NCI-H146 (cell line): ENCODE measurements around the gene CD47.

Experiments used
- DNase-seq: peaks from one replicate; lab custom pipeline; 2025; lab: John Stamatoyannopoulos, UW

The CD47 gene

GRCh38 chr3:108013141-108014055 lies 77.4 kb downstream of the CD47 start:
- no peak for DNase-seq

GRCh38 chr3:108012304-108012703 lies 78.5 kb downstream of the CD47 start:
- DNase-seq = no peak

GRCh38 chr3:108011616-108012015 lies 79.2 kb downstream of the CD47 start:
- DNase-seq = no peak

GRCh38 chr3:108008931-108009639 lies 81.7 kb downstream of the CD47 start:
- no peak for DNase-seq

GRCh38 chr3:108008106-108008505 lies 82.7 kb downstream of the CD47 start:
- DNase-seq = no peak

GRCh38 chr3:108006881-108007331 lies 83.9 kb downstream of the CD47 start:
- no peak for DNase-seq

GRCh38 chr3:108006077-108006771 lies 84.6 kb downstream of the CD47 start:
- DNase-seq = peak; percentile 85

- DNase-seq = no peak
These were observed 86.2 kb downstream of the CD47 start for GRCh38 chr3:108004647-108005046.

- DNase-seq = no peak
These were observed 89.4 kb downstream of the CD47 start for GRCh38 chr3:108001457-108001856.

- no peak for DNase-seq
These were observed 91.5 kb downstream of the CD47 start for GRCh38 chr3:107999215-107999775.

GRCh38 chr3:107997671-107998070 lies 93.2 kb downstream of the CD47 start:
- DNase-seq = no peak

GRCh38 chr3:107995823-107996222 lies 95.0 kb downstream of the CD47 start:
- no peak for DNase-seq

GRCh38 chr3:107994956-107995715 lies 95.7 kb downstream of the CD47 start:
- DNase-seq = peak; percentile 25

GRCh38 chr3:107994181-107994580 lies 96.7 kb downstream of the CD47 start:
- DNase-seq = peak; percentile 13

- DNase-seq = no peak
These were observed 97.1 kb downstream of the CD47 start for GRCh38 chr3:107993771-107994170.
